DOHH2 (cell line): Measurements from ENCODE around the gene BMP8B.

ENCODE experiments used
- EZH2phosphoT487 ChIP-seq: fragments of 200-600 bp; sonication (generic); IDR thresholded peaks from 2 replicates; pipeline ENCODE4 v1.6.1; 2017; ENCODE audit warnings: borderline replicate concordance, mild to moderate bottlenecking, antibody characterized with exemption, low read length, moderate library complexity, mixed read lengths
- TF ChIP-seq, protein P1 (sequence below): fragments of 200-600 bp; sonication (generic); IDR thresholded peaks from one replicate; pipeline ENCODE4 v1.5.1; 2014; ENCODE audit warnings: antibody characterized with exemption, mild to moderate bottlenecking, low read depth, low read length; ENCODE audit not compliant: poor library complexity, severe bottlenecking

DNA sequence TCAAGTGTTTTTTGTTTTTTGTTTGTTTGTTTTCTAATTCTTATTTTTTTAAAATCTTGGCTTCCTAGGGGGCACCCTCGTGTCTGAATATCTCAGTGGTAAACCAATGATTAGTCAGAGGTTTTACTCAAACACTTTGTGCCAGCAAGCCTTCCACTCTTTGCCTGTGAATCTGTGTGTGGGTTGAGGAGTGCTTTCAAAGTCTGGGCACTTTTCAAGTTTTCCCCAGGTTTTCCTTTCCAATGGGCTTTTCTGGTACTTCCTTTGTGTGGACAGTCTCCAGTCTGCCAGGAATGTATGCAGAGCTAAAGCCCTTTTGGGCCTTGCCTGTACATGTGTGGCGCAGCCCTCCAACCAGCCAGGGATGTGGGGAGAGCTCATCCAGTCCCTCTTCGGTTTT is 59.6 kb downstream of the BMP8B start:
- TF ChIP-seq, protein P1, sequence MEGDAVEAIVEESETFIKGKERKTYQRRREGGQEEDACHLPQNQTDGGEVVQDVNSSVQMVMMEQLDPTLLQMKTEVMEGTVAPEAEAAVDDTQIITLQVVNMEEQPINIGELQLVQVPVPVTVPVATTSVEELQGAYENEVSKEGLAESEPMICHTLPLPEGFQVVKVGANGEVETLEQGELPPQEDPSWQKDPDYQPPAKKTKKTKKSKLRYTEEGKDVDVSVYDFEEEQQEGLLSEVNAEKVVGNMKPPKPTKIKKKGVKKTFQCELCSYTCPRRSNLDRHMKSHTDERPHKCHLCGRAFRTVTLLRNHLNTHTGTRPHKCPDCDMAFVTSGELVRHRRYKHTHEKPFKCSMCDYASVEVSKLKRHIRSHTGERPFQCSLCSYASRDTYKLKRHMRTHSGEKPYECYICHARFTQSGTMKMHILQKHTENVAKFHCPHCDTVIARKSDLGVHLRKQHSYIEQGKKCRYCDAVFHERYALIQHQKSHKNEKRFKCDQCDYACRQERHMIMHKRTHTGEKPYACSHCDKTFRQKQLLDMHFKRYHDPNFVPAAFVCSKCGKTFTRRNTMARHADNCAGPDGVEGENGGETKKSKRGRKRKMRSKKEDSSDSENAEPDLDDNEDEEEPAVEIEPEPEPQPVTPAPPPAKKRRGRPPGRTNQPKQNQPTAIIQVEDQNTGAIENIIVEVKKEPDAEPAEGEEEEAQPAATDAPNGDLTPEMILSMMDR = no peak
- no peak for TF ChIP-seq EZH2phosphoT487
